GM19351 (cell line): ENCODE results near the gene KCNQ1.

Experiments
- ATAC-seq: cut with Tn5 transposase; IDR thresholded peaks from one replicate; pipeline ENCODE4 v1.9.1; 2021; ENCODE audit warnings: mild to moderate bottlenecking, moderate library complexity; ENCODE audit not compliant: unreplicated experiment

The KCNQ1 gene

DNA sequence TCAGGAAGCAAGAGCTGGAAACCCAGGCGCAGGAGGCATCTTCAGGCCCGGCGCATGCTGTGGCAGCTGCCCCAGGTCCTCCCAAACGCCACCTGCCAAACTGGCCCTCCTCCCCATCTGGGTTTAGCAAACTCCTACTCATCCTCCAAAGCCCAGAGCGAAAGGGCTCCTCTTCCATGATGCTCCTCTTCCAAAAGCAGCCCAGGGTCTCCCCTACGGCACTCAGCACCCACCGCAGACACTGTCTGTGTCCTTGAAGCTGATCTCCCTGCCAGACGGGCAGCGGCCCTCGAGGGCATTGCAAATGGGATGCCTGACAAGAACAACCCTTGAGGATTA lies 414.9 kb downstream of the KCNQ1 start:
- ATAC-seq: no peak

GRCh38 chr11:2860636-2861035 lies 415.8 kb downstream of the KCNQ1 start:
- no peak for ATAC-seq

GRCh38 chr11:2862395-2863275 lies 417.8 kb downstream of the KCNQ1 start:
- ATAC-seq: no peak

GRCh38 chr11:2863276-2863618 lies 418.4 kb downstream of the KCNQ1 start:
- ATAC-seq: no peak

DNA sequence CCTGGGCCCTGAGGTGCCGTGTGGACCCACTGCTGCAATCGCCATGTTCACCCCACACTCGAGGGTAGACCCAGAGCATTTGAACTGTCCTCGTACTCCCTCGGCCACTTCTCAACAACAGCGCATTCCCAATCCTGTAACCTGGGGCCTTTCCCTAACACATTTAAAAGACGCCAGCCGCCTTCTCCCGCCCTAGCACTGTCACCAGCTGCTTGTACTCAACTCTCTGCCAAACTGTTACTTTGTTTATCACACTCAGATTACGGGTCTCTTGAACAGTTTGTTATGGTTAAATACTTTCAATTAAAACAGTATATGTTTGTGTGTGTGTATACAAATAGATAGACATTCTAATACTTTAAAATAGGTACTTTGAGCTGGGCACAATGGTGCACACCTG lies 420.1 kb downstream of the KCNQ1 start:
- ATAC-seq: no peak

DNA sequence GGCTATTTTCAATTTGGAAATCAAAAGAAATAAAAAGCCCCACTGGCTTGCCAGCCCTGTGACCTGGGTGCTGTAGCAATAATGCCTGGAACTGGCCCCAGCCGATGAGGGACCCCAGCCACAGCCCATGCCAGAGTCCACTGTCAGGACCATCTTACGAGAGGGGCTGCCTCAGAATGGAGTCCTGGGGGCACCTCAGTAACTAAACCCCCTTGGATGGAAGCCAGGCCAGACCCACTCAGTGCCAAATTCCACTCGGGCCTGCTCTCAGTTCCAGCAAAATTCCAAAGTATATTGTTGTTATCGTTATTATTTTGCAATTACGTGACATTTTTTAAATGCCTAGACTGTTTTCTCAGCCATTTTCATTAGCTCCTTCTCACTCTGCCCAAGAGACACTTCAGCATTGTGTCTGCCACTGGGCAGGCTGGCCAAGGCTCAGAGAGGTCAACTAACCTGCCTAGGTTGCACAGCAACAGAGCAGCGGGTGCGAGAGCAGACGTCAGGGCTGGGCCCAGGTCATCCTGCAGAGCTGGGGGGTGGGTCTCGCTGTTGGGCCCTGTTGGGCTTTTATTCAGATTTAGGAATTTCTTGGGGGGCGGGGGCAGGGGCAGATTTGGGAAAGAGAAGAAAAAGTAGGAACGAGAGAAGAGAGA lies 421.2 kb downstream of the KCNQ1 start:
- no peak for ATAC-seq

DNA sequence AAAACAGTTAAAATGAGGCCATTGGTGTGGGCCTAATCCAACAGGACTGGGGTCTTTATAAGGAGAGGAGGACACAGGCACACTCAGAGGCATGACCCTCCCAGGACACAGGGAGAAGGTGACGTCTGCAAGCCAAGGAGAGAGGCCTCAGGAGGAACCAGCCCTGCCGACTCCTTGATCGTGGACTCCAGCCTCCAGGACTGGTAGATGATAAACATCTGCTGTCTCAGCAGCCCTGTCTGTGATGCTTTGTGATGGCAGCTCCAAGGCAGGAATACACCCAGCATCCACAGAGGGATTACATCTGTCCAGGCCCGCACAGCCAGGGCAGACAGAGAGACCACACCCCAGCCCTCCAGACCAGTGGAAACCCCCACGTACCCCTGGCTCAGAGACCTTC lies 422.3 kb downstream of the KCNQ1 start:
- no peak for ATAC-seq

GRCh38 chr11:2867722-2868505 lies 423.1 kb downstream of the KCNQ1 start:
- ATAC-seq: no peak

- ATAC-seq: no peak
Measured at GRCh38 chr11:2868506-2869133, 423.8 kb downstream of the KCNQ1 start.

DNA sequence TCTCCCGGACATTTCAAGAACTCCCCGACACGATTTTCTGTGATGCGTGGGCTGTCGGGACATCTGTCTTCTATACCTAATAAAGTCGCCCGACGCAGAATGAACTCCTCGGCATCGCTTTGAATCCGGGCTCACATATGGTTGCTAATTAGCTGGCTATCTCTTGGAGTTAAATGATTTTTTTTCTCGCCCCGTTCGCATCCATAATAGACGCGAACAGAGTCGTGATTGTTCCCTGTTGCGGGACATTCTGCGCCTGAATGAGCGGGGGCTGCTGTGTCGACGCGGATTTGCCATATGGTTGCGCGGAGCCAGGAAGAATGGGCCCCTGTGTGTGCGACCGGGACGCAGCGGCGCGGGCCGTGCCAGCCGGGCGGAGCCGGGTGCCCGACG lies 424.3 kb downstream of the KCNQ1 start:
- no peak for ATAC-seq

GRCh38 chr11:2869561-2870427 lies 425.0 kb downstream of the KCNQ1 start:
- ATAC-seq: no peak

- ATAC-seq: no peak
Measured at GRCh38 chr11:2870460-2870859, 425.7 kb downstream of the KCNQ1 start.

DNA sequence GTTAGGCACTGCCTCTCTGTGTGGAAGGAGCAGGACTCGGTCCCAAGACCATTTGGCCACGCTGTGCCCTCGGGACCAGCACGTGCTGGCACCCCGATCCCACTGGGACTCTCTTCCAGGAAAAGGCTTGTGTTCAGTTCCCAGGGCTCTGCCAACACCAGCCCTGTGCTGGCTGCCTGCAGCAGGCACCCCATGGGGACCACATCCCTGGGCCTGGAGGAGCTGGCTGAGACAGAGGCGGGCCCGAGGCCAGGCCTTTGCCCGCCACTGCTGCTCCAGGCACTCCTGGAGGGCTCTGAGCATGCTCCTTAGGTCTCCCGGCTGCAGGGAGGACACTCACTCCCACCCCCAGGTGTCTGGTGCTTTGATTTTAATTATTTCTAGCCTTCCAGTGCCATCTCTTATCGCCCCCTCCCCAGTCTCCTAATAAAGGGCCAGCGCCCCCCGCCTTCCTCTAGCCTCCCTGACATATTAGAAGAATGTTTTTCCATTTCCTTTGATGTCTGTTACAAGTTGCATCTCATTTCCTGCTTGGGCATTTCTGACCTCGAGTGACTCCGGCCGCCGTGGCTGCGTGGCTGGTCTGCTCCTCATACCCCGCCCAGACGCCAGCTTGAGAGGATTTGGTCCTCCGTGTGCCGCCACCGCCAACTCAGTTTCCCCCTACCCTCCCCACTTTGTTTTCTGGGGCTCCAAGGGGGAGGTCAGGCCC lies 426.3 kb downstream of the KCNQ1 start:
- ATAC-seq: no peak

DNA sequence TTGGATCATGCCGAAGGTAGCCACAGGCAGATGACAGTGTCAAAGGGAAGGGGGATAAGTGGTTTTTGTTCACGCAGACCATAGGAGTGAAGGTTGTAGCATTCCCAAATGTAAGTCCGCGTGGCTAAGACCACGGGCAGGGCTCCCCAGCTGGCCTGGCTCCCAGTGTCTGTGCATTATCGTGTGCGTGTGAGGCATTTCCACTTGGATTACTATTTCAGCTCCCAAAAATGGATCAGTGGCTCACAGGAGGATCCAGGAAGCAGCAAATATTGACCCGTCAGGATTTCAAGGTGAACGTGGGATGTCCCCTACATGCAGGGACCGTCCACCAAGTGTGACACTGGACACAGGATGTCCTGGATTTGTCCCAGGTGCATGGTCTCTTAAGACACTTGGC lies 430.2 kb downstream of the KCNQ1 start:
- no peak for ATAC-seq

GRCh38 chr11:2877474-2877873 lies 432.7 kb downstream of the KCNQ1 start:
- no peak for ATAC-seq

- no peak for ATAC-seq
Measured at GRCh38 chr11:2878782-2879181, 434.0 kb downstream of the KCNQ1 start.

- no peak for ATAC-seq
Measured at GRCh38 chr11:2880646-2881045, 435.8 kb downstream of the KCNQ1 start.

DNA sequence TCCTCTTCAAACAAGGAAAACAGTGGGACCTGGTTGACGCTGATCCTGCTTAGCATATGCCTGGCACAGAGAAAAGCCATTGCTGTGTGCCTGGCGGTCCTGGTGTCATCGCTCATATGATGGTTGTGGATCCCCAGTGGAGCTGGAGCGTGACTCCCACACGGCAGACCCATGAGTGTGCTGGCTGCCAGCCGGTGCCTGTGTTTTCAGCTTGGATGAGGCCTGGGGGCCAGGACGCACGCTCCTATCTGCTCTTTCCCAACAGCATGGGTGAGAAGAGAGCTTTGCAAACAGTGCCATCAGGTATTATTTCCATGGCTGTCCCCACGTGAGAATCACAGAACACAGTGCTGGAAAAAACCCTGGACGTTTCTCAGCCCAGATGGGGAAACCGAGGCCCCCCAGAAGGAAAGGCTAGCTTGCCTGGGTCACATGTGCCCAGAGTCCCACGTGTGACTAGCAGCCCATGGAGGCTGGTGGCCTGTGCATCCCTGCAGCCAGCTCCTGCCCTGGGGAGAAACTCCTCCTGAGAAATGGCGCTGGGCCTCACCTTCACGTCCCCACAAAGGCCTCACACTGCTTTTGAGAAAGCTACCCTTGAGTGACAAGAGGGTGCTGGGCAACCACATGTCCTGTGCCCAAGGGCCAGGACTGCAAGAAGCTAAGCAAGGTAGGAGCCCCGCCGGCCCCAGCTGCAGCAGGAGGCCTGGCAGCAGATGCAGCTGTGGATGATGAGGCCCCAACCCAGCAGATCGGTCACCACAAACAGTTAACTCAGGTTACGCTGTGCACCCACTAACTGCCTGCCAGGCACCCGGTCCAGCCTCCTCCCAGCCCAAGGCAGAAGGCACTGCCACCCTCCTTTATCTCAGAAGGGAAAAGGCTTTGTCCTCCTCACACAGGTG lies 436.5 kb downstream of the KCNQ1 start:
- no peak for ATAC-seq

GRCh38 chr11:2881981-2882375 lies 437.2 kb downstream of the KCNQ1 start:
- no peak for ATAC-seq
